Calu3 (cell line): ENCODE results near the gene CASP10. TPM values are rescaled to one million over a fixed set of nuclear protein-coding genes. Genes with fewer than 3 reads are reported as not detected.

Experiments used
- BruUV-seq: library from RNA; stranded (reverse); fragments of 400-500 nt; replicated peaks from 2 replicates; lab custom pipeline; 2021; lab: Mats Ljungman, UMichigan
- CTCF ChIA-PET: fragments of 300-600 bp; sonication (Branson Sonifier 250); formaldehyde crosslinking; loops from one replicate; lab custom pipeline; 2022; ENCODE audit warnings: antibody characterized with exemption; lab: Charles Lee
- DNase-seq: peaks from one replicate; pipeline ENCODE4 v3.0.0; 2022
- H3K27ac Mint-ChIP-seq: one replicate; pipeline ENCODE4 v1.8.0; 2022; ENCODE audit warnings: mixed read lengths; ENCODE audit not compliant: unreplicated experiment
- H3K27me3 Mint-ChIP-seq: one replicate; pipeline ENCODE4 v1.8.0; 2022; ENCODE audit warnings: mixed read lengths; ENCODE audit not compliant: unreplicated experiment
- H3K36me3 Mint-ChIP-seq: one replicate; pipeline ENCODE4 v1.8.0; 2022; ENCODE audit warnings: mild to moderate bottlenecking, moderate library complexity, mixed read lengths; ENCODE audit not compliant: insufficient read depth, unreplicated experiment
- H3K4me1 Mint-ChIP-seq: one replicate; pipeline ENCODE4 v1.8.0; 2022; ENCODE audit warnings: mild to moderate bottlenecking, low read depth, mixed read lengths; ENCODE audit not compliant: unreplicated experiment
- H3K4me3 Mint-ChIP-seq: one replicate; pipeline ENCODE4 v1.8.0; 2022; ENCODE audit warnings: mild to moderate bottlenecking, low read depth, moderate library complexity, mixed read lengths; ENCODE audit not compliant: unreplicated experiment
- H3K9me3 Mint-ChIP-seq: one replicate; pipeline ENCODE4 v1.8.0; 2022; ENCODE audit warnings: low read depth, mixed read lengths; ENCODE audit not compliant: unreplicated experiment
- CTCF ChIP-seq: fragments of 200-600 bp; IDR thresholded peaks from one replicate; pipeline ENCODE4 v1.8.0; 2022; ENCODE audit warnings: antibody characterized with exemption; ENCODE audit not compliant: unreplicated experiment
- intact Hi-C: fragments of 100-400 bp; cut with micrococcal nuclease; formaldehyde crosslinking; loops from one replicate; pipeline ENCODE4 v1.10.0; 2022; ENCODE audit not compliant: unreplicated experiment
- total RNA-seq: library from RNA; stranded (reverse); gene quantifications from 2 replicates; pipeline ENCODE4 v1.2.3, GENCODE V29; 2022

CASP10 gene
- total RNA-seq, 1 experiment from 2014 or later: 21.4 TPM

DNA sequence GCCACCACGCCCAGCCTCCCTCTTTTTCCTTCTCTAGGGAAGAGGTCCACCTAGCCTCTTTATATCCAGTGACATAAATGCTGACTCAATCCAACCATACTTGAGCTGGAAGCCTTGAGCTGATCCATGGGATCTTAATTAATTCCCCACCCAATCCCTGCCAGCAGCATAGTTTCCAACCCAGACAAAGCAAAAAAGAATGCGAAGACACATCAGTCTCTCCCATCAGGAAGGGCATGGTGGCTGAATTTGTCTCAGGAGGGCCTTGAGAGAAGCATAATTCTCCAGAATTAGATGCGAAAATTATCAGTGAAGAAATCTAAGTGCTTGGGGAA, 22.5 kb downstream of the CASP10 start:
- no peak overlapping the region for H3K4me3 Mint-ChIP-seq
- CTCF ChIA-PET: no interaction called here
- H3K4me1 Mint-ChIP-seq: no peaks in the 10 kb centered on the region
- BruUV-seq: no TSS peak
- H3K27ac Mint-ChIP-seq: no peak overlapping the region
- no peak for TF ChIP-seq CTCF
- no peaks in the 10 kb centered on the region for H3K9me3 Mint-ChIP-seq
- no peak for DNase-seq
- H3K27me3 Mint-ChIP-seq: no peaks in the 10 kb centered on the region
- no peaks in the 10 kb centered on the region for H3K36me3 Mint-ChIP-seq
- intact Hi-C loops: no loop called here

DNA sequence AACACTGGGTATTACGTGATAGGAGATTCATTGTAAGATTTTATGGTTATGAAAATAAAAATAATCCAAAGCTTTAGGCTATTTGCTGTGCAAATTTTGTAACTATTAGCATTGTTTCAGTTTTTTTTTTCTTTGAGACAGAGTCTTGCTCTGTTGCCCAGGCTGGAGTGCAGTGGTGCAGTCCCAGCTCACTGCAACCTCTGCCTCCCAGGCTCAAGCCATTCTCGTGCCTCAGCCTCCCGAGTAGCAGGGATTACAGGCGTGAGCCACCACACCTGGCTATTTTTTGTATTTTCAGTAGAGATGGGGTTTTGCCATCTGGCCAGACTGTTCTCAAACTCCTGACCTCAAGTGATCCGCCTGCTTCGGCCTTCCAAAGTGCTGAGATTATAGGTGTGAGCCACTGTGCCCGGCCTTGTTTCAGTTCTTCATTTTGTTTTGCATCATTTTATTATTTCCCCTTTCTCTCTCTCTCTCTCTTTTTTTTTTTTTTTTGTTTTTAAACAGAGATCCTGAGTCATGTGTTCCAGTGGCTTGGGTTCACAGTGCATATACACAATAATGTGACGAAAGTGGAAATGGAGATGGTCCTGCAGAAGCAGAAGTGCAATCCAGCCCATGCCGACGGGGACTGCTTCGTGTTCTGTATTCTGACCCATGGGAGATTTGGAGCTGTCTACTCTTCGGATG, 25.8 kb downstream of the CASP10 start:
- CTCF ChIA-PET: no interaction called here
- H3K27me3 Mint-ChIP-seq: no peaks in the 10 kb centered on the region
- no peak for TF ChIP-seq CTCF
- no peaks in the 10 kb centered on the region for H3K9me3 Mint-ChIP-seq
- H3K36me3 Mint-ChIP-seq: no peaks in the 10 kb centered on the region
- H3K4me1 Mint-ChIP-seq: no peaks in the 10 kb centered on the region
- no peak overlapping the region for H3K4me3 Mint-ChIP-seq
- intact Hi-C loops: no loop called here
- DNase-seq: no peak
- no peak overlapping the region for H3K27ac Mint-ChIP-seq
- no TSS peak for BruUV-seq

DNA sequence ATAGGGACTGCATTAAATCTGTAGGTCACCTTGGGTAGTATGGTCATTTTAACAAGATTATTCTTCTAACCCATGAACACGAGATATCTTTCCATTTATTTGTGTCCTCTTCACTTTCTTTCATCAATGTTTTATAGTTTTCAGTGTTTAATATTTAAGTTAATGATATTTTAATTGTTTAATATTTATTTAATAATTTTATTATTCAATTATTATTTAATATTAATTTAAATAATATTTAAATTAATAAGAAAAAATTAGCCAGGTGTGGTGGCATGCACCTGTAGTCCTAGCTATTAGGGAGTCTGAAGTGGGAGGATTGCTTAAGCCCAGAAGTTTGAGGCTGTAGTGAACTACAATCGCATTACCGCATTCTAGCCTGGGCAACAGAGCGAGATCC, 33.0 kb downstream of the CASP10 start:
- DNase-seq: no peak
- no TSS peak for BruUV-seq
- Mint-ChIP-seq H3K4me1 (peaks cover 16% of the 10 kb centered on the region), H3K4me3 (no peak overlapping the region), H3K27ac (no peak overlapping the region), H3K36me3 (peaks cover 14% of the 10 kb centered on the region), H3K27me3 (no peaks in the 10 kb centered on the region), H3K9me3 (no peaks in the 10 kb centered on the region)
- TF ChIP-seq CTCF: no peak
- CTCF ChIA-PET: no interaction called here
- intact Hi-C loops: no loop called here

- no peak overlapping the region for H3K4me3 Mint-ChIP-seq
- H3K9me3 Mint-ChIP-seq: no peaks in the 10 kb centered on the region
- no peak for DNase-seq
- peaks cover 14% of the 10 kb centered on the region for H3K36me3 Mint-ChIP-seq
- no peak for TF ChIP-seq CTCF
- H3K27me3 Mint-ChIP-seq: no peaks in the 10 kb centered on the region
- intact Hi-C loops: no loop called here
- no TSS peak for BruUV-seq
- peaks cover 22% of the 10 kb centered on the region for H3K4me1 Mint-ChIP-seq
- H3K27ac Mint-ChIP-seq: no peak overlapping the region
- CTCF ChIA-PET: no interaction called here
These were observed 34.0 kb downstream of the CASP10 start for GRCh38 chr2:201216918-201217317.
